ENCODE results near the gene IL20RB. TPM values are rescaled to one million over a fixed set of nuclear protein-coding genes. Genes with fewer than 3 reads are reported as not detected.
"Not testable (repeated sequence)": the region's sequence is repeated elsewhere in the genome, so short reads cannot be mapped to it uniquely, and the experiment has no call there.

Gene IL20RB
- total RNA-seq, 1 donor from 2014 or later = 1.7 TPM

DNA sequence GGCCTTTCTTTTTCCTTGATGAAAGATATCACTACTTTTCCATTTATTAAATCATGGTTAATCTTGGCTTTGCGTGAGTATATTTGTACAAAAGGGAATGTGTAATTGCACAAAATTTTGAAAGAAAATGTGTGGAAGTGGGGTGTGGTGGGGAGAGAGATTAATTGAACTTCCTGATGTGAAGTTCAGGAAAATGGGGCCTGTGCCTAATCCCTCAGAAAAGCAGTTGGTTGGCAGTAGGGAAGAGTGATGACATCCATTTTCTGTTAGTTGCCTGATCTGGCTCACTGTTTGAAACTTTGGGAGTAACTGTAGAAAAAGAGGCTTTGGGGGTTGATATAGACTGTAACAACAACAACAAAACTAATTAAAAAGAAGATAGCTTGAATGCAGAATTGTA, 10.8 kb upstream of the IL20RB start:
- DNase-seq = no peak

DNA sequence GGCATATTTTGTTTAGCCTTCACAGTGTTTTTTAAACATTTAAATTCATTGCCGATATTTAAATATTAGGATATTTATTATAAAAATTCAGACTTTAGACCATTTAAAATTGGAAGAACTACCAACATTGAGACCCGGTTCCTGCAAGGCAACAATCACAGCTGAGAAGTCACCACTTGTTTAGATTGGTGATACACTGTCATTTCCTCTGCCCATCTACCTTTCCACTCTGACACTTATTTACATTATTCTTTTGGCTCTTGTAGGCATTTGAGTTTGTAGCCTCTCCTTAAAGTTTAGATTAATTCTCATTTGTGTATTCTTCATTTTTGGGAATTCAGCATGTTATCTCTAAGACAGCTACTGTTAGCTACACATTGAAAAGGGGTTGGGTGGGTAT, 10.3 kb upstream of the IL20RB start:
- no peak for DNase-seq

DNA sequence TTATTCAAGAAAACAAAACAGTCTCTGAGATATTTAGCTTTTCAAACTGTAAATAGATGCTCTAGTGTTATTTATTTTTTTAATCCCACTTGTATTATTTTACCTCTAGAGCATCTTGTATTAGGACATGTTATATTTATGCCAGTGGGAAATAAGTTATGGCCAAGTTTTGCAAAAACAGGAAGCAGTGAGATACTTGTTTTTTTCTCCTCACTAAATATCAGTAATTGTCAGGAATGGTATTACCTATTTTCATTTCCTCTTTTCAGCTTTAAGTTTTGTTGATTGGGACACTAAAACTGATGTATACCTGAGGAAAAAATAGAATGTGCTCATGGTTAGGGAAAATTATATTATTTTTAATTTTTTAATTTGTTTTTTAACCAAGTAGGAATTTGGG, 8.6 kb upstream of the IL20RB start:
- no peak for DNase-seq

DNA sequence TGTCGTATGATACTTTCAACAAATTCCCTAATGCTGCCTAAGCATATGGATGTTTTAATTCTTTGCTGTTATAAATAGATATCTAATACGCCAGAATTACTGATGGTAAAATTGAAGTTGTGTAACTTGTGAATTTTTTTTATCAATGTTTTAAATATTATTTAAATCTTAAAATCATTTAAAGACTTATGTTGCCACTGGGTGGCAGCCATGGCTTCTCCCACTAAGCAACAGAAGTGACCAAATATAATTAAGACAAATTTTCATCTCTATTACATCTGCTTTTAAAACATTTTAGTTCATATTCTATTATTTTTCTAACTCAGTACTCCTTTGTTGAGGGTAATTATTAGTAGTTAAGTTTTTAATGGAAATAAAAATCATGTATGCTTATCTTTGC, 8.1 kb upstream of the IL20RB start:
- DNase-seq = peak; percentile 56

DNA sequence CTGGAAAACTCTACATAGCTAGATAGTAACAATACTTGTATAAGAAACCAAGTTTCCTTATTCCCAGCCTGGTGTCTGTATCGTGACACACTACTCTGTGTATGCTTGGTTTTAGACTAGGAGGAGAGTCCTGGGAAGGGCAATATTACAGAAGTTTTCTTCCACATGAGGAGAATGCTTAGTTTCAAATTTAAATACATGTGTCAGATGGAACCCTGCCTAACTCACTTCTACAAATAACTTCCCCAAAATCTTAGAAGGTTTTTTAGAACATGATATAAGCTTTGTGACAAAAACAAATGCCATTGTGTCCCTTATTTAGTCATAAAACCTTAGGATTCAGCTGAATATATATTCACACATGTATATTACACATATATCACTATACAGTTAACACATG, 7.2 kb upstream of the IL20RB start:
- no peak for DNase-seq

DNA sequence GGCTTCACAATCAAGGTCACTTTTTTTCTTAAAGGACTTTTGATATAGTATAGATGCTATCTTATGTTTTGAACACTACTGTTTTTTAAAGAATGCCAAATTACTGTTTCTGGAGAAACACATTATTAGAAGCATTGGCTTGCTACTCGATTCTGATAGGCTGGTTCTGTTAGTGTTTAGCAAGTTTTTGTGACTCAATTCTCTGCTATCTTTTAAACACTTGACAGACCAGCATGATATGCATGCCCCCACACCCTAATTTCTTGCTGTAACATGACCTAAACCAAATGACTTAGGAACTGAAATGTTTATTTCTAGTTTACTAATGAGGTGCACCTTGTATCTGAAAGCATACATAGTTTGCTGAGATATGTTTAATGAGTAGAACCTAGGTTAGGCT, 5.5 kb upstream of the IL20RB start:
- DNase-seq = no peak

DNA sequence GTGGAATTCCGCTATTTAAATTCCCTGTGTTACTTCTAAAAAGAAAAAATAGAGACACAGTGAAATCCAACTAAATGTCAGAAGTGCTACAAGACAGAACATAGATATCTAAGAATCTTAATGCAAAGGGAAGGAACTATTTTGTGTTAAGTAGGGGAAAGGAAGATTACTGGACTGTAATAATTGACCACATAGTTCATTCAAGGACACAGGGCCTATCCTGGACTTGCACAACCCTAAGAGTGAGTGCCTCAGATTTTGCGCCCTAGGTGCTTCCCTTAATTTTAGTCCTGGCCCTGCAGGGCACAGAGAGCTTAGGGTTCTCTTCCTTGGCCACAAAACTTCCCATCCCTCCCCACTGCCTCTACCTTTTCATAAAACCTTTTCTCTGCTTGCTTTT, 3.5 kb upstream of the IL20RB start:
- DNase-seq = no peak

DNA sequence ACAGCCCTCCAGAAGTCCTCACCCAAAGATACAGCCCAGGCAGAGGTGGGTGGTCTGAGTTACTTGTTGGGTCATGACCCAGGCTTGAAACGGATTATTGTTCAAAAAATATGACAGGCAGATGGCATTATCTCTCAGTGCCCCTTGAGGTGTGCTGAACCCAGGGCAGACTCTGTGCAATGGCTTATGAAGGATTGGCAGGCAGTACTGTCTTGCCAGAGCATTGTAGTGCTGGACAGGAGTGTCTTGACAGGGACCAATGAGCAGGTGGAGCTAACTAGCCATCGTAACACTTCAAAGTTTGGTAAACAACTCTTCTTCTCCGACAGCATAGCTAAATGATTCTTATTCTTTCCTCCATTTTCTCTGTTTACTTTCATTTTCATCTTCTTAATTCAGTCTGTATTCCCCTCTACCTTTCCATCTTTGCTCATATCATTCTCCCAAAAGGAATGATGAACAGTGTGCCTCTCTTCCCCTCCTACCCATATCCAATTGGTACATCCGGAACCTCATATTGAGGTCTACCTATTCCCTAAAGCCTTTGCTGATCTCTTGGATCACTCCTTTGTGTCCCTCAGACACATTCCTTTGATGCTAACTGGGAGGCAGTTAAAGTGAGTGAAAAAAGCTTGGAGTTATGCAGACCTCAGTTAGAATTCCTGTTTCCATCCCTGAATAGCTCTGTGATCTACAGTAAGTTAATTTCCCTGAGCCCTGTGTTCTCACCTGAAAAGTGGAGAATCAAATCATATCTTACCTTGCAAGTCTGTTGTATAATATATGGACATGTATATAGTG, 2.6 kb upstream of the IL20RB start:
- no peak for DNase-seq

GRCh38 chr3:136955813-136956212, 2.0 kb upstream of the IL20RB start:
- peak; percentile 51 for DNase-seq

DNA sequence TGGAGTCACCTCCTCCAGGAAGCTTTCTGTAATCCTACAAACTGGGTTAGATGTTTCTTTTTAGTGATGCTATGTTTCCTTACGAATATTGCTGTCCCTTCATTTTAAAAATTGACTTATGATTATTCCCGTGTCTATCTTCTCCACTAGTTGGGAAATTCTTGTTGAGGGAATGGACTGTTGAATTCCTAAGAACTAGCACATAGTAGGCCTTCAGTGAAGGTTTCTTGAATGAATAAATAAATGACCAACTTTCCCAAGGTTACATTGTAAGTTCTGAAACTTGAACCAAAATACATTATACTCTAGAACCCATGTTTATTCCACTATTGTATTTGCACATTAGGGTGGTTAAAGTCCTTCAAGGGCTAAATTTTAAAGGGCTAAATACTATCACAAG, 812 bp upstream of the IL20RB start:
- no peak for DNase-seq

DNA sequence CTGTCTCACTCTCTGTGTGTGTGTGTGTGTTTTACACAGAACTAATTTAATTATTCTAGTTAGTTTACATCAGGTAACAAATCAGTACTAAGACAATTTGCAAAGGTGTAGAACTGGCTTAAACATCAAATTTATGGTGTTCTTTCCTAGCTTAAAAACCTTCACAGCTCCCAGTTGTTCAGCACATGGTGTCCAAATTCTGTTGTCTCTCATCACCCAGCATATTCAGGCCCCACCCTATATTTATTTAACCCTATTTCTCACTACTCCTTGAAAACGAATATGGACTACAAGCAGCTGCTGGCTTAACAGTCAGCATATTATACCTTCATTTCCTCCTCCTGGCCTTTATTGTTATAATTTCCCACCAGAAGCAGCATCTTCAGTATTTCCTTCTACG, 1.2 kb downstream of the IL20RB start:
- DNase-seq = no peak

DNA sequence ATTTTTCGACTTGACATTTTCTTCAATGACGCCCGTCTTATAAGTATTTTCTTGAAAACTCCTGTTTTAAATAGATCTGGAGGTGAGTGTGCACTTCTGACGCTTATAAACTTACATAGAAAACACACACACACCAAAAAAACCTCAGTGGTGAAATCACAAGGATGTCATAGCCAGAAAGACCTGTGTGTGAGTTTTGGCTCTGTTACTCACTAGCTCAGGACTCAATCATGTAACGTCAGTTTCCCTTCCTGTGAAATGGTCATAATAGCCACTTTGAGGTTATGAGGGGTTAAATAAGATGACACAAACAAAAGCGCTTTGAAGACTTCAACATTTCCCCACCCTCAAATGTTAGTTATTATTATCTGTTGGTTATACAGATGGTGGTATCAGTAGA, 1.8 kb downstream of the IL20RB start:
- DNase-seq = no peak

DNA sequence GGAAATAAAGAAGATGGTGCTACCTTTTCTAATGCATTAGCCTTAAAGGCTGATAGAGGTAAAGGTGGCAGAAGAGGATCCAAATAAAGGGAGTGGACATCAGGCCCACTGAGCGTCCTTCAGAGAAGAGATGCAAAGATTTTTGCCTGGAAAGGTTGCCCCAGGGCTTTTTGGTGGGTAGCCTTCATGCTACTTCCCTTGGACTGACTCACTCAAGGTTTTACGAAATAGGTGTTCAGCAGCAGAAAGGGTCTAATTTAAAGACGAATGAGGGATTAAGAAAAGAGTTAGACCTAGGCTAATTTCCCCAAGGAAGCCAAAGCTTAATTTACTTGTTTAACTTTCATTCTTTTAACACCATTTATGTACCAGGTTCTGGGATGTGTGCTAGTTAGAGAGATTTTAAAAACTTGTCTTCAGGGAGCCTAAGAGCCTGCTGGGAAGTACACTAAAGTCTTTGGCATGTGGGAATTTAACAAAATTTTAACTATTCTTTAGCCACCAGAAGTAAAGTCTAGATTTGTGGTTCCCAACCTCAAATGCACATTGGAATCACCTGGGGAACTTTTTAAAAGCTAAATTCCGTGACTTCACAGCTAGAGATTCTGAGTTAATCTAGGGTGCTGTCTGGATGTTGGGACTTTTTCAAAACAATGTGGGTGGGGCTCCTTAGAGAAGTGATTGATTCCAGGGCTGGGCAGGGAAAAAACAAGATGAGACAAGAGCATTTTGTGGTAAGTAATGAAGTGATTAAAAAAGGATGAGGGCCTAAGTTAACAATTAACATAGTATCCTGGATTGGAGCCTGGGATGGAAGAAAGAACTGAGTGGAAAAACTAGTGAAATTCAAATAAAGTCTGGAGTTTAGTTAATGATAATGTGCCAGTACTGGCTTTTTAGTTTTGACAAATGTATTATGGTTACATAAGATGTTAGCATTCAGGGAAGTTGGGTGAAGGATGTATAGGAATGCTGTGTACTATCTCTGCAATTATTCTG, 3.4 kb downstream of the IL20RB start:
- no peak for DNase-seq

- no peak for DNase-seq
Measured at GRCh38 chr3:136962927-136963326, 5.1 kb downstream of the IL20RB start.

GRCh38 chr3:136969539-136969938, 11.8 kb downstream of the IL20RB start:
- not testable (repeated sequence) for DNase-seq

- DNase-seq = no peak
Measured at GRCh38 chr3:136973352-136973751, 15.6 kb downstream of the IL20RB start.

GRCh38 chr3:136974670-136975069, 16.9 kb downstream of the IL20RB start:
- DNase-seq = no peak

- DNase-seq = no peak
Measured at GRCh38 chr3:136979204-136979603, 21.4 kb downstream of the IL20RB start.

DNA sequence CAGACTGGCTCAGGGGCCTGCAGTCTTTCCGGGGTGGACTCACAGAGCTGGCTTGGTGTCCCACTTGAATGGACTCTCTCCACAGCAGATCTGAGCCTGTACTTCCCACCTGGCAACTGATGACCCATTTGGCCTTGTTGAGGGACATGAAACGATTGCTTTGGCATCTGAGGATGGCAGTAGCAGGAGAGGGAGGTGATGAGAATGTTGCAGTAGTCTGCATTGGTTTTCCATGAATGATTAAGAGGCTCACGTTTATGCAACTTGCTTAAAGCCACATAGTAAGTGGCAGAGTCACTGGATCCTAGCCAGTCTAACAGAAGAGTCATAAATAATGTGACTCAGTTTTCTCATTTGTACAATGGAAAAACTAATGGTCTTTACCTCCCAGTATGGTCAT, 21.9 kb downstream of the IL20RB start:
- no peak for DNase-seq

GRCh38 chr3:136982033-136982432, 24.2 kb downstream of the IL20RB start:
- DNase-seq = no peak

GRCh38 chr3:136982520-136983138, 24.8 kb downstream of the IL20RB start:
- DNase-seq = no peak

DNA sequence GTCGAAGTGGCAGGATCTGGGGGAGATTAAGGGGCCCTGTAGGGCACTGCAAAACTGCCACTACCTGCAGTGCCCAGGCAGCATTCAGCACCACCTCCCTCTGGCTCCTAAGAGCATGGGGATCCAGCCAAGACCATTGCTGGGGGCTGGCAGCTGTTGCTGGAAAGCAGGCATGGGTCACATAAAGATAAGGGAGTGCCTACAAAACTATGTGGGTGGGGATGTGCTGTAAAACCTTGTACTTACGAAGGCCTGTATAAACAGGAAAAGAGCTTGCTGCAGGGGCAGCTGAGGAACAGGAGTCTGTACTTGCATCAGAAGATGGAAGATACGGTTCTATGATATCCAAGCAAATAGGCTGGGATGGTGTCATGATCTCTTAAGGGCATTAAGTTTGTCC, 27.1 kb downstream of the IL20RB start:
- DNase-seq = peak; percentile 31

- not testable (repeated sequence) for DNase-seq
Measured at GRCh38 chr3:136987398-136987980, 29.7 kb downstream of the IL20RB start.

Data from dermis blood vessel endothelial cell (primary cell).